CD14-positive monocyte (primary cell): Measurements from ENCODE around the gene SRCIN1. TPM values are rescaled to one million over a fixed set of nuclear protein-coding genes. Genes with fewer than 3 reads are reported as not detected.

ENCODE experiments used
- DNase-seq, 3 donors: peaks; one replicate each; pipeline ENCODE4 v3.0.0-alpha.2; 2011 to 2022
- H2AFZ ChIP-seq: 2 replicates; pipeline ENCODE4 v1.6.0; 2012; ENCODE audit warnings: mild to moderate bottlenecking, low read depth, low read length, inconsistent platforms; ENCODE audit not compliant: insufficient read depth, poor library complexity, severe bottlenecking
- H3K27ac ChIP-seq, 2 donors: 1 replicate in 1 of 2; 2 replicates in 1 of 2; pipeline ENCODE4 v1.5.1; 2012 to 2013; ENCODE audit warnings: low read length in 2 of 2, control low read depth in 1 of 2, inconsistent platforms in 1 of 2, low read depth in 1 of 2, mild to moderate bottlenecking in 1 of 2
- H3K27me3 ChIP-seq, 2 donors: one replicate each; pipeline versions ENCODE4 v1.6.0 to v1.6.1; 2011 to 2013; ENCODE audit warnings: low read length in 2 of 2; ENCODE audit not compliant: control insufficient read depth in 2 of 2, insufficient read depth in 2 of 2
- H3K36me3 ChIP-seq, 2 donors: replicated peaks in 1 of 2; 1 replicate in 1 of 2; 2 replicates in 1 of 2; pipeline versions ENCODE4 v1.5.1 to v1.6.1; 2012 to 2013; ENCODE audit warnings: low read length in 2 of 2, control low read depth in 1 of 2, inconsistent platforms in 1 of 2, mild to moderate bottlenecking in 1 of 2; ENCODE audit not compliant: insufficient read depth in 2 of 2, control insufficient read depth in 1 of 2
- H3K4me1 ChIP-seq, 2 donors: 1 replicate in 1 of 2; 2 replicates in 1 of 2; pipeline versions ENCODE4 v1.5.1 to v1.6.1; 2012 to 2013; ENCODE audit warnings: low read length in 2 of 2, control low read depth in 1 of 2, inconsistent platforms in 1 of 2, mild to moderate bottlenecking in 1 of 2, moderate library complexity in 1 of 2; ENCODE audit not compliant: insufficient read depth in 2 of 2, control insufficient read depth in 1 of 2
- H3K4me2 ChIP-seq: replicated peaks from 2 replicates; pipeline ENCODE3; 2012; ENCODE audit warnings: low read length, moderate library complexity, mild to moderate bottlenecking; ENCODE audit not compliant: poor library complexity, severe bottlenecking; ENCODE audit errors: extremely low read depth
- H3K4me3 ChIP-seq, 3 experiments: fragments of 200-600 bp in 1 of 3; sonication (generic) in 1 of 3; replicated peaks in 1 of 3; 1 replicate in 2 of 3; 2 replicates in 1 of 3; pipeline ENCODE4 v1.5.1; 2011 to 2013; ENCODE audit warnings: low read length in 3 of 3, mild to moderate bottlenecking in 3 of 3, control low read depth in 2 of 3, low read depth in 2 of 3, inconsistent platforms in 1 of 3, moderate library complexity in 1 of 3
- H3K79me2 ChIP-seq: 2 replicates; pipeline ENCODE4 v1.6.0; 2012; ENCODE audit warnings: mild to moderate bottlenecking, control low read depth, inconsistent platforms, low read length, moderate library complexity; ENCODE audit not compliant: insufficient read depth
- H3K9ac ChIP-seq: 2 replicates; pipeline ENCODE4 v1.6.0; 2017; ENCODE audit warnings: low read length, mild to moderate bottlenecking; ENCODE audit not compliant: insufficient read depth, poor library complexity, severe bottlenecking
- H3K9me3 ChIP-seq, 2 donors: replicated peaks in 1 of 2; 1 replicate in 1 of 2; 2 replicates in 1 of 2; pipeline versions ENCODE4 v1.5.1 to v1.6.1; 2012 to 2013; ENCODE audit warnings: low read length in 2 of 2, control low read depth in 1 of 2; ENCODE audit not compliant: control insufficient read depth in 1 of 2, insufficient read depth in 1 of 2
- H4K20me1 ChIP-seq: 2 replicates; pipeline ENCODE4 v1.6.0; 2012; ENCODE audit warnings: mild to moderate bottlenecking, low read length, control low read depth, moderate library complexity; ENCODE audit not compliant: insufficient read depth
- H3K27ac Mint-ChIP-seq, 7 donors: one replicate each; pipeline ENCODE4 v1.8.0; 2020; ENCODE audit warnings: mild to moderate bottlenecking in 7 of 7, mixed read lengths in 7 of 7, moderate library complexity in 6 of 7, inconsistent platforms in 2 of 7
- H3K27me3 Mint-ChIP-seq, 3 donors: one replicate each; pipeline ENCODE4 v1.8.0; 2021 to 2022; ENCODE audit warnings: low read depth in 3 of 3, mild to moderate bottlenecking in 3 of 3, mixed read lengths in 3 of 3, moderate library complexity in 3 of 3, inconsistent platforms in 1 of 3
- H3K36me3 Mint-ChIP-seq, 2 donors: one replicate each; pipeline ENCODE4 v1.8.0; 2020; ENCODE audit warnings: mixed read lengths in 2 of 2, inconsistent platforms in 1 of 2, mild to moderate bottlenecking in 1 of 2
- H3K4me1 Mint-ChIP-seq: one replicate; pipeline ENCODE4 v1.8.0; 2020; ENCODE audit warnings: mild to moderate bottlenecking, mixed read lengths
- H3K4me3 Mint-ChIP-seq, 2 donors: one replicate each; pipeline ENCODE4 v1.8.0; 2020; ENCODE audit warnings: mild to moderate bottlenecking in 2 of 2, mixed read lengths in 2 of 2, moderate library complexity in 1 of 2
- H3K9me3 Mint-ChIP-seq, 7 donors: one replicate each; pipeline ENCODE4 v1.8.0; 2020 to 2022; ENCODE audit warnings: mixed read lengths in 7 of 7, mild to moderate bottlenecking in 6 of 7, moderate library complexity in 6 of 7, inconsistent platforms in 2 of 7
- WGBS: methylation state at CpG from one replicate; pipeline ENCODE4 v1.1.5; 2013; ENCODE audit warnings: missing lambda C conversion rate; ENCODE audit not compliant: insufficient coverage; 5-methylcytosine and 5-hydroxymethylcytosine counted together
- intact Hi-C, 2 donors: fragments of 100-400 bp; cut with micrococcal nuclease; formaldehyde crosslinking; loops; one replicate each; pipeline versions ENCODE4 v1.15.0 to v1.15.1; 2023
- polyA plus RNA-seq, 3 donors: library from polyadenylated mRNA; depleted of rRNA in 1 of 3; unstranded in 2 of 3; stranded (reverse) in 1 of 3; fragments of 300-500 nt in 2 of 3; fragments of >200 nt in 1 of 3; fragmentation: Illumina TruSeq in 2 of 3; gene quantifications; 1 replicate in 2 of 3; 2 replicates in 1 of 3; pipeline ENCODE4 v1.2.3, GENCODE V29; 2012 to 2021
- TF ChIP-seq, protein P1 (sequence below): fragments of 200-600 bp; IDR thresholded peaks from one replicate; pipeline ENCODE4 v1.8.0; 2022; ENCODE audit warnings: antibody characterized with exemption, mild to moderate bottlenecking

SRCIN1 gene
- polyA plus RNA-seq, 3 donors: 0.01 TPM; not detected in 2

DNA sequence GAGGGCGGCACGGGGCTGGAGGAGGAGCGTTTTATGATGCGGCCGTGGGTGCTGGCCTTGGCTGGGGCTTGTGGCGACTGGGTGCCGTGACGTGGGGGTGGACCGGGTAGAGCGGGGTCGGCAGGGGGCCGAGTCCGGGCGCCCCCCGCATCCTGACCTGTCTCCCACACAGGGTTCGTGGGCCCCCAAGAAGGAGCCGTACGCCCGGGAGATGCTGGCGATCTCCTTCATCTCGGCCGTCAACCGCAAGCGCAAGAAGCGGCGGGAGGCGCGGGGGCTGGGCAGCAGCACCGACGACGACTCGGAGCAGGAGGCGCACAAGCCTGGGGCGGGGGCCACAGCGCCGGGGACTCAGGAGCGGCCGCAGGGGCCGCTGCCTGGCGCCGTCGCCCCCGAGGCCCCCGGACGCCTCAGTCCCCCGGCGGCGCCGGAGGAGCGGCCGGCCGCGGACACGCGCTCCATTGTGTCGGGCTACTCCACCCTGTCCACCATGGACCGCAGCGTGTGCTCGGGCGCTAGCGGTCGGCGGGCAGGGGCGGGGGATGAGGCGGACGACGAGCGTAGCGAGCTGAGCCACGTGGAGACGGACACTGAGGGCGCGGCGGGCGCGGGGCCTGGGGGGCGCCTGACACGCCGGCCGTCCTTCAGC is 95.9 kb downstream of the SRCIN1 start:
- Histone ChIP-seq H4K20me1 (no peaks in the 10 kb centered on the region), H2AFZ (no peak overlapping the region), H3K27me3 (peaks cover 12 to 28% of the 10 kb centered on the region in 2 donors), H3K4me2 (peak overlapping the region; percentile 42), H3K36me3 (no peaks in the 10 kb centered on the region), H3K79me2 (no peaks in the 10 kb centered on the region), H3K9ac (no peak overlapping the region), H3K27ac (no peak overlapping the region), H3K9me3 (no peaks in the 10 kb centered on the region), H3K4me3 (peak overlapping the region in 1 of 3 experiments; percentile 36), H3K4me1 (peaks cover 4 to 10% of the 10 kb centered on the region in 2 donors)
- no peak for DNase-seq
- TF ChIP-seq, protein P1, sequence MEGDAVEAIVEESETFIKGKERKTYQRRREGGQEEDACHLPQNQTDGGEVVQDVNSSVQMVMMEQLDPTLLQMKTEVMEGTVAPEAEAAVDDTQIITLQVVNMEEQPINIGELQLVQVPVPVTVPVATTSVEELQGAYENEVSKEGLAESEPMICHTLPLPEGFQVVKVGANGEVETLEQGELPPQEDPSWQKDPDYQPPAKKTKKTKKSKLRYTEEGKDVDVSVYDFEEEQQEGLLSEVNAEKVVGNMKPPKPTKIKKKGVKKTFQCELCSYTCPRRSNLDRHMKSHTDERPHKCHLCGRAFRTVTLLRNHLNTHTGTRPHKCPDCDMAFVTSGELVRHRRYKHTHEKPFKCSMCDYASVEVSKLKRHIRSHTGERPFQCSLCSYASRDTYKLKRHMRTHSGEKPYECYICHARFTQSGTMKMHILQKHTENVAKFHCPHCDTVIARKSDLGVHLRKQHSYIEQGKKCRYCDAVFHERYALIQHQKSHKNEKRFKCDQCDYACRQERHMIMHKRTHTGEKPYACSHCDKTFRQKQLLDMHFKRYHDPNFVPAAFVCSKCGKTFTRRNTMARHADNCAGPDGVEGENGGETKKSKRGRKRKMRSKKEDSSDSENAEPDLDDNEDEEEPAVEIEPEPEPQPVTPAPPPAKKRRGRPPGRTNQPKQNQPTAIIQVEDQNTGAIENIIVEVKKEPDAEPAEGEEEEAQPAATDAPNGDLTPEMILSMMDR: no peak
- intact Hi-C loops: no loop called here
- 4% methylated on average over 76 of the region's 80 CpGs for WGBS
- Mint-ChIP-seq H3K27me3 (peaks cover 34 to 45% (median 45%) of the 10 kb centered on the region in 3 donors), H3K4me3 (peak overlapping the region; percentile 61 to 93), H3K27ac (no peak overlapping the region), H3K36me3 (peaks cover 10 to 11% of the 10 kb centered on the region in 2 donors), H3K4me1 (peaks cover 7% of the 10 kb centered on the region), H3K9me3 (peaks cover 4 to 11% (median 6%) of the 10 kb centered on the region in 7 donors)

DNA sequence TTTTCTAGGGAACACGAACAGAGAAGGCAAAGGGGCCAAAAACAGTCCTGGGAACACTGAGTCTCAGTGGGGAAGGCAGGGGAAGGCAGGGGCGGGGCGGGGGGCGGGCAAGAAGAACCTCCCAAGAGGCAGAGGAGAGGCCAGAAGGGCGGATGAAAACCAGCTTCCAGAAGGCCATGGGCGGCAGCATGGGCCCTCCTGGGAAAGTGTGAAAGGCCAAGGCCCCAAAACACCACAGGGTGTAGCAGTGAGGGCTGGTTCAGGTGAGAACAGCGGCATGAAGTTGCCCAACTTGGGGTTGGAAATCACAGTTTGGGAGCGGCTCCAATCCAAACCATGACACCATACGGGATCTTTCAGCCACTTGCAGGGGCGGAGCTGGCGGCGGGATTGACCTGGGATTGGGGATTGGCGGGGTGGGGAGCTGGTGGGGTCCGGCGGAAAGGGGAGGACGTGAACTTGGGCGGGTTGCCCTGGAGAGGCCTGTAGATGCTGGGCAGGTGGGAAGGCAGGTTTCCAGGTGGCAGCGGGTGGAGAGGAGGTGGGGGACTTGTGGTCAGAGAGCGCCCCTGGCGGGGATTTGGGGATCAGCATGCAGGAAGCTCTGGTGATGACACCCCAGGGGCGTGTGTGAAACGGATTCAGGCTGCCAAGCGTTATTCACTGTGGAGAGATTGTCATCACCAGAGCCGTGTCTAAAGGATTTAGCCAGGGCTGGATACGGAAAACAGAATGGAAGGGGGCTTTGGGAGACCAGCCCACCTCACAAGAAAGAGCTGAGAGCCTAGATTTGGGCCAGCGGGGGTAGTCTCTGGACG is 96.6 kb downstream of the SRCIN1 start:
- H2AFZ ChIP-seq: no peak overlapping the region
- Mint-ChIP-seq H3K4me1 (peaks cover 7% of the 10 kb centered on the region), H3K9me3 (peaks cover 4 to 11% (median 6%) of the 10 kb centered on the region in 7 donors), H3K27me3 (peaks cover 34 to 44% (median 42%) of the 10 kb centered on the region in 3 donors), H3K4me3 (peak overlapping the region; percentile 61 to 93), H3K36me3 (peaks cover 10 to 11% of the 10 kb centered on the region in 2 donors), H3K27ac (peak overlapping the region in 2 of 7 donors; percentile 58 to 70)
- intact Hi-C loops: no loop called here
- 57% methylated on average over 22 of the region's 27 CpGs for WGBS
- DNase-seq: peak; percentile 34 to 55 (median 39)
- no peak overlapping the region for H3K9ac ChIP-seq
- H3K4me3 ChIP-seq: peak overlapping the region in 1 of 3 experiments; percentile 36
- H4K20me1 ChIP-seq: no peaks in the 10 kb centered on the region
- H3K27ac ChIP-seq: no peak overlapping the region
- peaks cover 4 to 10% of the 10 kb centered on the region in 2 donors for H3K4me1 ChIP-seq
- no peaks in the 10 kb centered on the region for H3K36me3 ChIP-seq
- no peaks in the 10 kb centered on the region for H3K9me3 ChIP-seq
- H3K4me2 ChIP-seq: peak overlapping the region; percentile 42
- peaks cover 12 to 28% of the 10 kb centered on the region in 2 donors for H3K27me3 ChIP-seq
- no peaks in the 10 kb centered on the region for H3K79me2 ChIP-seq
- TF ChIP-seq, protein P1: peak; percentile 72
